Stomach (tissue), 4 donors: ENCODE measurements around the gene SCNM1.

Experiments
- POLR2A ChIP-seq, 4 donors: fragments of 450-650 bp; IDR thresholded peaks; one replicate each; pipeline ENCODE4 v1.6.1; 2016; ENCODE audit warnings: antibody characterized with exemption in 4 of 4, control low read depth in 2 of 4, mild to moderate bottlenecking in 1 of 4, moderate library complexity in 1 of 4
- TF ChIP-seq, protein P1 (sequence below), 7 experiments: fragments of 450-650 bp in 4 of 7; fragments of 200-600 bp in 3 of 7; sonication (generic) in 3 of 7; IDR thresholded peaks; one replicate each; pipeline ENCODE4 v1.5.1; 2016 to 2019; ENCODE audit warnings: antibody characterized with exemption in 7 of 7, control low read depth in 2 of 7, mild to moderate bottlenecking in 1 of 7

DNA sequence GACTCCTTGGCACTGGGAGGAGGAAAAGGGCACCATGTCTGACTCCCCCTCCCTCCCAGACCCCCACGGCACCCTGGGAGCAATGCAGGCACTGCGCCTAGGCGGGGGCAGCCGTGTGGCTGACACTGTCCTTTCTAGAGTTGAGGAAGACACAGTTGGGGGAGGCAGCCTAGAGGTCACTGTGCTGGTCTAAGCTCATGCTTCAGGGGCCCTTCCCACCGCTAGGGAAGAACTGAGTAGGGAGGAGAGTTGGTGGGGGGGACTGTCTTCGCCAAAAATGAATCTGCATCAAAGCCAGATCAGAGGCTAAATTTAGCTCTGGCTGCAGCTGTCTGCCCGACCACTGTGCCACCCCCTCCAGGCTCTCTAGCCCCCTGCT lies 22.9 kb upstream of the SCNM1 start:
- TF ChIP-seq, protein P1, sequence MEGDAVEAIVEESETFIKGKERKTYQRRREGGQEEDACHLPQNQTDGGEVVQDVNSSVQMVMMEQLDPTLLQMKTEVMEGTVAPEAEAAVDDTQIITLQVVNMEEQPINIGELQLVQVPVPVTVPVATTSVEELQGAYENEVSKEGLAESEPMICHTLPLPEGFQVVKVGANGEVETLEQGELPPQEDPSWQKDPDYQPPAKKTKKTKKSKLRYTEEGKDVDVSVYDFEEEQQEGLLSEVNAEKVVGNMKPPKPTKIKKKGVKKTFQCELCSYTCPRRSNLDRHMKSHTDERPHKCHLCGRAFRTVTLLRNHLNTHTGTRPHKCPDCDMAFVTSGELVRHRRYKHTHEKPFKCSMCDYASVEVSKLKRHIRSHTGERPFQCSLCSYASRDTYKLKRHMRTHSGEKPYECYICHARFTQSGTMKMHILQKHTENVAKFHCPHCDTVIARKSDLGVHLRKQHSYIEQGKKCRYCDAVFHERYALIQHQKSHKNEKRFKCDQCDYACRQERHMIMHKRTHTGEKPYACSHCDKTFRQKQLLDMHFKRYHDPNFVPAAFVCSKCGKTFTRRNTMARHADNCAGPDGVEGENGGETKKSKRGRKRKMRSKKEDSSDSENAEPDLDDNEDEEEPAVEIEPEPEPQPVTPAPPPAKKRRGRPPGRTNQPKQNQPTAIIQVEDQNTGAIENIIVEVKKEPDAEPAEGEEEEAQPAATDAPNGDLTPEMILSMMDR (IDR thresholded peaks at IDR 0.05) = no peak
- no peak for TF ChIP-seq POLR2A (IDR thresholded peaks at IDR 0.05)
